Effector memory CD8-positive, alpha-beta T cell (primary cell): ENCODE measurements around the gene IGSF9.
A peak's percentile ranks its signal among the peaks of the same experiment; 100 is the strongest.

ENCODE experiments used
- ATAC-seq: fragments of 150-1000 bp; cut with Tn5 transposase; replicated peaks from 2 replicates; pipeline ENCODE4 v1.10.0; 2021; ENCODE audit warnings: mild to moderate bottlenecking, moderate library complexity
- DNase-seq, 3 experiments: peaks; one replicate each; pipeline ENCODE4 v3.0.0; 2021
- H3K27ac Mint-ChIP-seq, 2 donors: one replicate each; pipeline ENCODE4 v1.8.0; 2022; ENCODE audit warnings: mild to moderate bottlenecking in 2 of 2, mixed read lengths in 2 of 2, moderate library complexity in 2 of 2
- H3K27me3 Mint-ChIP-seq, 2 donors: one replicate each; pipeline ENCODE4 v1.8.0; 2022; ENCODE audit warnings: mixed read lengths in 2 of 2
- H3K36me3 Mint-ChIP-seq: one replicate; pipeline ENCODE4 v1.8.0; 2022; ENCODE audit warnings: mild to moderate bottlenecking, moderate library complexity, mixed read lengths; ENCODE audit not compliant: insufficient read depth
- H3K4me1 Mint-ChIP-seq, 2 donors: one replicate each; pipeline ENCODE4 v1.8.0; 2022; ENCODE audit warnings: low read depth in 2 of 2, mixed read lengths in 2 of 2
- H3K4me3 Mint-ChIP-seq, 2 donors: one replicate each; pipeline ENCODE4 v1.8.0; 2022; ENCODE audit warnings: mild to moderate bottlenecking in 2 of 2, mixed read lengths in 2 of 2, moderate library complexity in 2 of 2
- H3K9me3 Mint-ChIP-seq, 2 donors: one replicate each; pipeline ENCODE4 v1.8.0; 2022; ENCODE audit warnings: mixed read lengths in 2 of 2
- total RNA-seq, 9 experiments: gene quantifications; one replicate each; lab custom pipeline; 2026; lab: John Stamatoyannopoulos, UW

The IGSF9 gene, protein sequence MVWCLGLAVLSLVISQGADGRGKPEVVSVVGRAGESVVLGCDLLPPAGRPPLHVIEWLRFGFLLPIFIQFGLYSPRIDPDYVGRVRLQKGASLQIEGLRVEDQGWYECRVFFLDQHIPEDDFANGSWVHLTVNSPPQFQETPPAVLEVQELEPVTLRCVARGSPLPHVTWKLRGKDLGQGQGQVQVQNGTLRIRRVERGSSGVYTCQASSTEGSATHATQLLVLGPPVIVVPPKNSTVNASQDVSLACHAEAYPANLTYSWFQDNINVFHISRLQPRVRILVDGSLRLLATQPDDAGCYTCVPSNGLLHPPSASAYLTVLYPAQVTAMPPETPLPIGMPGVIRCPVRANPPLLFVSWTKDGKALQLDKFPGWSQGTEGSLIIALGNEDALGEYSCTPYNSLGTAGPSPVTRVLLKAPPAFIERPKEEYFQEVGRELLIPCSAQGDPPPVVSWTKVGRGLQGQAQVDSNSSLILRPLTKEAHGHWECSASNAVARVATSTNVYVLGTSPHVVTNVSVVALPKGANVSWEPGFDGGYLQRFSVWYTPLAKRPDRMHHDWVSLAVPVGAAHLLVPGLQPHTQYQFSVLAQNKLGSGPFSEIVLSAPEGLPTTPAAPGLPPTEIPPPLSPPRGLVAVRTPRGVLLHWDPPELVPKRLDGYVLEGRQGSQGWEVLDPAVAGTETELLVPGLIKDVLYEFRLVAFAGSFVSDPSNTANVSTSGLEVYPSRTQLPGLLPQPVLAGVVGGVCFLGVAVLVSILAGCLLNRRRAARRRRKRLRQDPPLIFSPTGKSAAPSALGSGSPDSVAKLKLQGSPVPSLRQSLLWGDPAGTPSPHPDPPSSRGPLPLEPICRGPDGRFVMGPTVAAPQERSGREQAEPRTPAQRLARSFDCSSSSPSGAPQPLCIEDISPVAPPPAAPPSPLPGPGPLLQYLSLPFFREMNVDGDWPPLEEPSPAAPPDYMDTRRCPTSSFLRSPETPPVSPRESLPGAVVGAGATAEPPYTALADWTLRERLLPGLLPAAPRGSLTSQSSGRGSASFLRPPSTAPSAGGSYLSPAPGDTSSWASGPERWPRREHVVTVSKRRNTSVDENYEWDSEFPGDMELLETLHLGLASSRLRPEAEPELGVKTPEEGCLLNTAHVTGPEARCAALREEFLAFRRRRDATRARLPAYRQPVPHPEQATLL
- 0 to 0.63 (median 0) reads per million in 9 experiments for total RNA-seq

GRCh38 chr1:159945483-159946241, at the start of gene IGSF9:
TSS of gene IGSF9 (minus strand) at chr1:159945613. CDS start at chr1:159943454, 2,159 bp downstream.
- H3K4me3 Mint-ChIP-seq, result peak within 1 kb of the TSS; percentile 52 to 73
- DNase-seq (peak; percentile 61 to 72 (median 71)), ATAC-seq (peak; percentile 97)
- H3K27ac Mint-ChIP-seq, result peak within 1 kb of the TSS in 1 of 2 donors; percentile 11
- H3K36me3 Mint-ChIP-seq, result no peaks in the 10 kb centered on the region
- H3K27me3 Mint-ChIP-seq, result peaks cover 31 to 70% of the 10 kb centered on the region in 2 donors
- H3K4me1 Mint-ChIP-seq, result peaks cover 10% of the 10 kb centered on the region in 2 donors
- H3K9me3 Mint-ChIP-seq, result no peaks in the 10 kb centered on the region

GRCh38 chr1:159994896-159995295, 49.5 kb upstream of the IGSF9 start:
- no peaks in the 10 kb centered on the region for H3K4me1 Mint-ChIP-seq
- H3K9me3 Mint-ChIP-seq, result no peaks in the 10 kb centered on the region
- DNase-seq (no peak), ATAC-seq (no peak)
- no peaks in the 10 kb centered on the region for H3K36me3 Mint-ChIP-seq
- H3K4me3 Mint-ChIP-seq, result no peak overlapping the region
- H3K27ac Mint-ChIP-seq, result no peak overlapping the region
- H3K27me3 Mint-ChIP-seq, result peaks cover 0 to 47% of the 10 kb centered on the region in 2 donors

- Mint-ChIP-seq H3K27ac (no peak overlapping the region), H3K4me3 (no peak overlapping the region), H3K9me3 (no peaks in the 10 kb centered on the region), H3K36me3 (no peaks in the 10 kb centered on the region), H3K27me3 (peaks cover 0 to 57% of the 10 kb centered on the region in 2 donors), H3K4me1 (no peaks in the 10 kb centered on the region)
- DNase-seq (no peak), ATAC-seq (no peak)
Observed at GRCh38 chr1:159993911-159994310, 48.5 kb upstream of the IGSF9 start.

GRCh38 chr1:159992161-159992560, 46.7 kb upstream of the IGSF9 start:
- no peak overlapping the region for H3K27ac Mint-ChIP-seq
- no peak for ATAC-seq

DNA sequence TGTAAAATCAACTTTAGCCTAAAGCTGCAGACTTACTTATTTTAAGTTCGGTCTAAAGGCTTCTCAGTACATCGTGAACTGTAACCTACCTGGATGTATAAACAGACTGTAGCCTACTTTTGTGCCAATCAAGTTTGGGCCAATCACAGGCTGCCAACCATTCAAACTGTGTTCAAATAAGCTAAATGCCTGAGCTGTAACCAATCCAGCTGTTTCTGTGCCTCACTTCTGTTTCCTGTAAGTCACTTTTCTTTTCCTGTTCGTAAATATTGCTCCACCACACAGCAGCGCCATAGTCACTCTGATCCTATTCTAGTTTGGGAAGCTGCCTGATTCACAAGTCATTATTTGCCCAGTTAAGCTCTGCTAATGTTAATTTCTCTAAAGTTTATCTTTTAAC, 46.1 kb upstream of the IGSF9 start:
- Mint-ChIP-seq H3K4me1 (no peaks in the 10 kb centered on the region), H3K27me3 (peaks cover 17 to 53% of the 10 kb centered on the region in 2 donors), H3K9me3 (no peaks in the 10 kb centered on the region), H3K4me3 (no peak overlapping the region), H3K27ac (no peak overlapping the region), H3K36me3 (no peaks in the 10 kb centered on the region)
- DNase-seq (no peak), ATAC-seq (no peak)

More at GRCh38 chr1:159992161-159992560, 46.7 kb upstream of the IGSF9 start:
- Mint-ChIP-seq H3K9me3 (no peaks in the 10 kb centered on the region), H3K36me3 (no peaks in the 10 kb centered on the region), H3K4me1 (no peaks in the 10 kb centered on the region), H3K27me3 (peaks cover 10 to 53% of the 10 kb centered on the region in 2 donors), H3K4me3 (no peak overlapping the region)
- DNase-seq, result no peak

- no peak for ATAC-seq
- DNase-seq, result no peak
- Mint-ChIP-seq H3K4me3 (no peak overlapping the region), H3K27me3 (peaks cover 32 to 49% of the 10 kb centered on the region in 2 donors), H3K27ac (no peak overlapping the region), H3K9me3 (no peaks in the 10 kb centered on the region), H3K4me1 (no peaks in the 10 kb centered on the region), H3K36me3 (no peaks in the 10 kb centered on the region)
Observed at GRCh38 chr1:159990005-159990404, 44.6 kb upstream of the IGSF9 start.

GRCh38 chr1:159989581-159989980, 44.2 kb upstream of the IGSF9 start:
- Mint-ChIP-seq H3K27ac (no peak overlapping the region), H3K9me3 (no peaks in the 10 kb centered on the region), H3K36me3 (no peaks in the 10 kb centered on the region), H3K27me3 (peaks cover 34 to 48% of the 10 kb centered on the region in 2 donors), H3K4me1 (no peaks in the 10 kb centered on the region), H3K4me3 (no peak overlapping the region)
- no peak for DNase-seq
- no peak for ATAC-seq

DNA sequence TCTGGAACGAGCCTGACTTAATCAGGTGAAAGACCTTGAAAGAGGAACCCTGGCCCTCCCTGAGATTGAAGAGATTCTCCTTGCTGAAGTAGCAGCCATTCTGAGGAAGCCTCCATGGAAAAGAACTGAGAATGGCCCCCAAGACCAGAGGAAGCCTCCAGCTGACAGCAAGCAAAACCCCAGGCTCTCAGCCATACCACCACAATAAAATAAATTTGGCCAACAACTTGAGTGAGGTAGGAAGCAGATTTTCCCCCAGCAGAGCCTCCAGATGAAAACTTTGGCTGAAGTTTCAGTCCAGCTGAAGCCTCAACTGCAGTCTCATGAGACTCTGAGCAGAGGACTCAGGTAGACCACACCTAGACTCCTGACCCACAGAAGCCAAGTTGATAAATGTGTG, 42.6 kb upstream of the IGSF9 start:
- DNase-seq (no peak), ATAC-seq (no peak)
- Mint-ChIP-seq H3K9me3 (no peaks in the 10 kb centered on the region), H3K36me3 (no peaks in the 10 kb centered on the region), H3K27me3 (peaks cover 47 to 54% of the 10 kb centered on the region in 2 donors), H3K27ac (no peak overlapping the region), H3K4me1 (no peaks in the 10 kb centered on the region), H3K4me3 (no peak overlapping the region)

- ATAC-seq, result no peak
- H3K4me1 Mint-ChIP-seq, result no peaks in the 10 kb centered on the region
- H3K27ac Mint-ChIP-seq, result no peak overlapping the region
- no peak overlapping the region for H3K4me3 Mint-ChIP-seq
- no peaks in the 10 kb centered on the region for H3K9me3 Mint-ChIP-seq
- H3K36me3 Mint-ChIP-seq, result no peaks in the 10 kb centered on the region
- H3K27me3 Mint-ChIP-seq, result peaks cover 54 to 55% of the 10 kb centered on the region in 2 donors
- DNase-seq, result no peak
Observed at GRCh38 chr1:159987186-159987585, 41.8 kb upstream of the IGSF9 start.

DNA sequence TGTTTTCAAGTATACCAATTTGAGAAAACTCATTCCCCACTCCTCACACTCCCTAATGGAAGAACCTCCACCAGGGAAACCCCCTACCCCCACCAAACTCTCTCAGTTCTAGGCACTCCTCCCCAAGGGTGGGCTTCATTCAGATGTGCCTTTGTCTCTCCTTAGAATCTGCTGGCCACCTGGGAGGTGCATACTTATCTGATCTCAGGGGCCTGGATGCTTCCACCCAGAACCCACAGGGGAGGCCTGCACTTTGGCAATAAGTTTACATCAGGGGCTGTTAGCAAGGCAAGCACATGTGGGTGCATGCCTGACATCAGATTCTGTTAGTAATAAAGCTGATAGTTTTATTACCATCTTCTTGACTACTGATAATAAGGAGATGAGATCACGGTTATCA, 41.1 kb upstream of the IGSF9 start:
- Mint-ChIP-seq H3K4me1 (no peaks in the 10 kb centered on the region), H3K9me3 (no peaks in the 10 kb centered on the region), H3K36me3 (no peaks in the 10 kb centered on the region), H3K27me3 (peaks cover 54 to 61% of the 10 kb centered on the region in 2 donors), H3K4me3 (no peak overlapping the region), H3K27ac (no peak overlapping the region)
- no peak for ATAC-seq
- no peak for DNase-seq

GRCh38 chr1:159986093-159986492, 40.7 kb upstream of the IGSF9 start:
- ATAC-seq (no peak), DNase-seq (no peak)
- Mint-ChIP-seq H3K4me1 (no peaks in the 10 kb centered on the region), H3K27me3 (peaks cover 52 to 64% of the 10 kb centered on the region in 2 donors), H3K36me3 (no peaks in the 10 kb centered on the region), H3K4me3 (no peak overlapping the region), H3K27ac (no peak overlapping the region), H3K9me3 (no peaks in the 10 kb centered on the region)

- peaks cover 58 to 70% of the 10 kb centered on the region in 2 donors for H3K27me3 Mint-ChIP-seq
- DNase-seq, result no peak
- no peaks in the 10 kb centered on the region for H3K36me3 Mint-ChIP-seq
- H3K4me1 Mint-ChIP-seq, result no peaks in the 10 kb centered on the region
- H3K27ac Mint-ChIP-seq, result no peak overlapping the region
- no peaks in the 10 kb centered on the region for H3K9me3 Mint-ChIP-seq
- H3K4me3 Mint-ChIP-seq, result no peak overlapping the region
- no peak for ATAC-seq
Observed at GRCh38 chr1:159985473-159985872, 40.1 kb upstream of the IGSF9 start.
